BLaER1 (cell line): ENCODE results near the gene TIMM29.

Experiments
- H3K27ac ChIP-seq: shearing (Covaris generic); formaldehyde crosslinking; 2 replicates; pipeline ENCODE4 v1.8.1; 2022
- H3K27me3 ChIP-seq: shearing (Covaris generic); formaldehyde crosslinking; 2 replicates; pipeline ENCODE4 v1.8.1; 2022
- H3K36me3 ChIP-seq: shearing (Covaris generic); formaldehyde crosslinking; 2 replicates; pipeline ENCODE4 v1.8.1; 2022
- H3K4me1 ChIP-seq: shearing (Covaris generic); formaldehyde crosslinking; 2 replicates; pipeline ENCODE4 v1.8.1; 2022
- H3K4me2 ChIP-seq: shearing (Covaris generic); formaldehyde crosslinking; 2 replicates; pipeline ENCODE4 v1.8.1; 2022
- H3K4me3 ChIP-seq: shearing (Covaris generic); formaldehyde crosslinking; 2 replicates; pipeline ENCODE4 v1.8.1; 2022
- H3K9ac ChIP-seq: shearing (Covaris generic); formaldehyde crosslinking; 2 replicates; pipeline ENCODE4 v1.8.1; 2022
- H3K9me3 ChIP-seq: shearing (Covaris generic); formaldehyde crosslinking; 2 replicates; pipeline ENCODE4 v1.8.1; 2022
- H4K20me1 ChIP-seq: shearing (Covaris generic); formaldehyde crosslinking; 2 replicates; pipeline ENCODE4 v1.8.1; 2022
- Cebpa-rat ChIP-seq: shearing (Covaris generic); IDR thresholded peaks from 2 replicates; pipeline ENCODE4 v1.8.1; 2022

Gene TIMM29

DNA sequence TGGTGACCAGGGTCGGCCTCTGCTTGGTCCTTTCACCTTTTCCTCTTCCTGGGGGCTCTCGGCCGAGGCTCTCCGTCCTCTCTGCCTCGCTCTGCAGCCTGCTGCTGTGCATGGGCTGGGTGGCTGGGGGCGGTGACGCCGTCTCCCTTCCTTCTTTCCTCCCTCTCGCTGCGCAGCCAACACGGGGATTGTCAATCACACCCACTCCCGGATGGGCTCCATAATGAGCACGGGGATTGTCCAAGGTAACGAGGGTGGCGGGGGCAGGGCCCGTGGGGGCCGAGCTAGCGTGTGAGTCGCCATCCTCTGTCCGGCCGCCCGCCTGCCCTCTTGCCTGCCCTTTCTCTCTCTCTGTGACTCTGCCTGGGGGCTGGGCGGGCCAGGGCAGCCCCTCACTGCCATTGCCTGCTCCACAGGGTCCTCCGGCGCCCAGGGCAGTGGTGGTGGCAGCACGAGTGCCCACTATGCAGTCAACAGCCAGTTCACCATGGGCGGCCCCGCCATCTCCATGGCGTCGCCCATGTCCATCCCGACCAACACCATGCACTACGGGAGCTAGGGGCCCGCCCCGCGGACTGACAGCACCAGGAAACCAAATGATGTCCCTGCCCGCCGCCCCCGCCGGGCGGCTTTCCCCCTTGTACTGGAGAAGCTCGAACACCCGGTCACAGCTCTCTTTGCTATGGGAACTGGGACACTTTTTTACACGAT is 7.3 kb upstream of the TIMM29 start:
- H3K4me2 ChIP-seq: no peak overlapping the region
- peaks cover 67% of the 10 kb centered on the region for H4K20me1 ChIP-seq
- no peaks in the 10 kb centered on the region for H3K4me1 ChIP-seq
- no peak overlapping the region for H3K27ac ChIP-seq
- H3K9ac ChIP-seq: no peak overlapping the region
- H3K36me3 ChIP-seq: peaks cover 94% of the 10 kb centered on the region
- no peak overlapping the region for H3K4me3 ChIP-seq
- H3K27me3 ChIP-seq: no peaks in the 10 kb centered on the region
- no peaks in the 10 kb centered on the region for H3K9me3 ChIP-seq
- no peak for TF ChIP-seq Cebpa-rat

DNA sequence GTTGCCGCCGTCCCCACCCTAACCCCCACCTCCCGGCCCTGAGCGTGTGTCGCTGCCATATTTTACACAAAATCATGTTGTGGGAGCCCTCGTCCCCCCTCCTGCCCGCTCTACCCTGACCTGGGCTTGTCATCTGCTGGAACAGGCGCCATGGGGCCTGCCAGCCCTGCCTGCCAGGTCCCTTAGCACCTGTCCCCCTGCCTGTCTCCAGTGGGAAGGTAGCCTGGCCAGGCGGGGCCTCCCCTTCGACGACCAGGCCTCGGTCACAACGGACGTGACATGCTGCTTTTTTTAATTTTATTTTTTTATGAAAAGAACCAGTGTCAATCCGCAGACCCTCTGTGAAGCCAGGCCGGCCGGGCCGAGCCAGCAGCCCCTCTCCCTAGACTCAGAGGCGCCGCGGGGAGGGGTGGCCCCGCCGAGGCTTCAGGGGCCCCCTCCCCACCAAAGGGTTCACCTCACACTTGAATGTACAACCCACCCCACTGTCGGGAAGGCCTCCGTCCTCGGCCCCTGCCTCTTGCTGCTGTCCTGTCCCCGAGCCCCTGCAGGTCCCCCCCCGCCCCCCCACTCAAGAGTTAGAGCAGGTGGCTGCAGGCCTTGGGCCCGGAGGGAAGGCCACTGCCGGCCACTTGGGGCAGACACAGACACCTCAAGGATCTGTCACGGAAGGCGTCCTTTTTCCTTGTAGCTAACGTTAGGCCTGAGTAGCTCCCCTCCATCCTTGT is 6.5 kb upstream of the TIMM29 start:
- Histone ChIP-seq H3K9ac (no peak overlapping the region), H3K27me3 (no peaks in the 10 kb centered on the region), H3K4me3 (no peak overlapping the region), H4K20me1 (peaks cover 61% of the 10 kb centered on the region), H3K9me3 (no peaks in the 10 kb centered on the region), H3K36me3 (peaks cover 86% of the 10 kb centered on the region), H3K4me1 (peaks cover 2% of the 10 kb centered on the region; the same call in 1 of the 2 replicates), H3K27ac (no peak overlapping the region), H3K4me2 (no peak overlapping the region)
- TF ChIP-seq Cebpa-rat: no peak

DNA sequence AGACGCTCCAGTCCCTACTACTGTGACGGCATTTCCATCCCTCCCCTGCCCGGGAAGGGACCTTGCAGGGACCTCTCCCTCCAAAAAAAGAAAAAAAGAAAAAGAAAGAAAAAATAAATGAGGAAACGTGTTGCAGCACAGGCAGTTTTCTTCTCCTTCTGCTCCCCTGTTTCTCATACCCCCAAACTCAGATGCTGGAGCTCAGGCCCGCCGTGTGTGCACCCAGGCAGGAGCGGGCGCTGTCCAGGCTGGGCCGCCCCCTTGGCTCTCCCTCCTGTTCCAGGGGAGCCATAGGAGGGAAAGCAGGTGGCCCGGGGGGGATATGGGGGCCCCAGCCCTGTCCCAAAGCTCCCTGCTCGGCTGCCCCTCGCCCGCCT is 6.0 kb upstream of the TIMM29 start:
- no peaks in the 10 kb centered on the region for H3K9me3 ChIP-seq
- H3K36me3 ChIP-seq: peaks cover 81% of the 10 kb centered on the region
- H3K27ac ChIP-seq: no peak overlapping the region
- H3K4me1 ChIP-seq: peaks cover 8% of the 10 kb centered on the region
- H3K27me3 ChIP-seq: no peaks in the 10 kb centered on the region
- H3K4me2 ChIP-seq: no peak overlapping the region
- no peak overlapping the region for H3K9ac ChIP-seq
- TF ChIP-seq Cebpa-rat: no peak
- peaks cover 61% of the 10 kb centered on the region for H4K20me1 ChIP-seq
- no peak overlapping the region for H3K4me3 ChIP-seq

DNA sequence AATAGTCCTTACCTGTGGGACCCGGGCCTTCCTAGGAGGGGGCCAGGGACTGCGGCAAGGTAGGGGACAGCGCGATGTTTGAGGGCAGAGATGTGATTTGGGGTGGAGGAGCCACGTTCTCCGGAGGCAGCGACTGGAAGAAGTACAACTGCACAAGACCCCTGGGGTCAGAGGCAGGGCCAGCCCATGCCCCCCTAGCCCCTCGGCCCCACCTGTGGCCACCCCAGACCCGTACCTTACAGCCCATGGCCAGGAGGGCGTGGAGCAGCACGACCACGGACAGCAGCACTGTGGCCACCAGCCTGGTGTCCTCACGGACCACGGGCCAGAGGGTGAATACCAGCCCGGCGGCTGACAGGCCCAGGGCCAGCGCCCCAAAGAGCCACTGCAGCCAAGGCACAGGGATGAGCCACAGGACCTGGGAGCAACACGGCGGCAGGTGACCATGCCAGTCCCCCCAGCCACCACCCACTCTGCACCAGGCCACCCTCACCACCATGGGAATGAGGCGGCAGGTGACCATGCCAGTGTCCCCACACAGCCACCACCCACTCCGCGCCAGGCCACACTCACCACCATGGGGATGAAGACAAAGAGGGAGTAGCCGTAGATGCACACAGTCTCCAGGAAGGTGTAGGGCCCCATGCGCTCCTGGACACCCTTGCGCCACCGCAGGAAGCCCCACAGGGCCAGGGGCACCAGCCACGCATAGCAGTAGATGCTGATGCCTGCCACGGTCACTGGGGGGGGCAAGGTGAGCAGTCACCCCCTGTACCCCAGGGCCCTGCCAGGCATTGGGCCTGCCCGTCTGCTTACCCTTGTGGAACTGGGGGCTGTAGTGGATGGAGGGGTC is 5.1 kb upstream of the TIMM29 start:
- H3K9ac ChIP-seq: no peak overlapping the region
- H3K27ac ChIP-seq: no peak overlapping the region
- TF ChIP-seq Cebpa-rat: no peak
- no peaks in the 10 kb centered on the region for H3K9me3 ChIP-seq
- H3K27me3 ChIP-seq: no peaks in the 10 kb centered on the region
- H3K4me1 ChIP-seq: peaks cover 12% of the 10 kb centered on the region
- H3K4me3 ChIP-seq: no peak overlapping the region
- no peak overlapping the region for H3K4me2 ChIP-seq
- peaks cover 58% of the 10 kb centered on the region for H4K20me1 ChIP-seq
- peaks cover 72% of the 10 kb centered on the region for H3K36me3 ChIP-seq

DNA sequence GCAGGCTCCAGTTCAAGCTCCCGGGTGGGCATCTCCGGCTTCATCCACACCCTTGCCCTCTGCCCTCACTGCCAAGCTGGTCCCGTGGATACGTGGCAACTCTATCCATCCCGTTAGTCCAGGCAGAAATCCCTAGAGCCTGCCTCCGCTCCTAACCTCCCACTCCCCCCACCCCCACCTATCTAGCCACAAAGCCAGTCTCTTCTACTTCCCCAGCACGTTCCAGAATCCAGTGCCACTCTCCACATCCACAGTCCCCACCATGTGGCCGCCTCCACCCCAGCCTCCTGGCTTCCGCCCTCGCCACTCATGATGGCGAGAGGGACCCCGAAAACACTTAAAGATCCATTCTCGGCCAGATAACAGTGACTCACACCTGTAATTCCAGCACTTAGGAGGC is 4.0 kb upstream of the TIMM29 start:
- Histone ChIP-seq H3K27me3 (no peaks in the 10 kb centered on the region), H4K20me1 (peaks cover 56% of the 10 kb centered on the region), H3K9me3 (no peaks in the 10 kb centered on the region), H3K4me2 (no peak overlapping the region), H3K4me3 (no peak overlapping the region), H3K36me3 (peaks cover 61% of the 10 kb centered on the region), H3K27ac (no peak overlapping the region), H3K4me1 (peaks cover 17% of the 10 kb centered on the region), H3K9ac (no peak overlapping the region)
- no peak for TF ChIP-seq Cebpa-rat

DNA sequence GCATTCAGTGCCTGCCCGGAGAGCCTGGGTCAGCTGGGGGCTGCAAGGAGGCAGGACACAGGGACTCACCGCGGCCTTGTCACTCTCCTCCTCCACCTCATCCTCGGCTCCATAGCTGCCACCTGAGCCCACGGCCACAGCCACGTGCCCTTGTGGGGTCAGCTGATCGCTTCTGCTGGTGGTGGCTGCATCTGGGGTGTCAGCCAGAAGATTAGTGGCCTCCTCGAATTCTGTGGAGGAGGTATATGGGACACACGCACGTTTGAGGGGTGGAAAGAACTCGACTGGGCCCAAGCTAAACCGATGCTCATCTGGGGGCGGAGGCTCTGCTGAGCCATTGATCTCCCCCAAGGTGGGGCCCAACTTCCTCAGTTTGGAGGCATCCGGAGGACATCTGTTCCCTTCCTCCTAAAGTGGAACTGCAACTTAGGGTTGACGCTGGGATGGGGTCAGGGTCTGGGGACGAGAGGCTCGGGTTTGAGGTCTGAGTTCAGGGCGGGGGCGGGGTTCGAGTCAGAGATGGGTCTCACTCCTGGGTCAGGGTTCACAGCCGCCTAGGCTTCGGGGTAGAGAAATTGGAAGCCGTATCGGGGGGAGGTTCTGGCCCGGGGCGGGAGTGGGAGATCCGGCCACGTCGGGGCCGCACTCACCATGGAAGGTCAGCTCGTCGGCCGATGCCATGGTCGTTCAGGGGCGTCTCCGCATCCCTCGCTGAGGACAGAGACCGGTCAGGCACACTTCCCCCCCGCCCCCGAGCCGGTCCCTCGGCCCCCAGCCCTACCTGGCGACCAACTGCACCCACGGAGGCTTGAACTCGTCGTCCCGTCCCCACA is 665 bp upstream of the TIMM29 start:
- Histone ChIP-seq H3K4me3 (peak overlapping the region; percentile 100), H3K27ac (peak overlapping the region; percentile 90), H3K4me2 (peak overlapping the region; percentile 100), H4K20me1 (peaks cover 56% of the 10 kb centered on the region), H3K4me1 (peaks cover 26% of the 10 kb centered on the region), H3K27me3 (no peaks in the 10 kb centered on the region), H3K9me3 (no peaks in the 10 kb centered on the region), H3K9ac (peak overlapping the region; percentile 94), H3K36me3 (peaks cover 51% of the 10 kb centered on the region)
- TF ChIP-seq Cebpa-rat: no peak

DNA sequence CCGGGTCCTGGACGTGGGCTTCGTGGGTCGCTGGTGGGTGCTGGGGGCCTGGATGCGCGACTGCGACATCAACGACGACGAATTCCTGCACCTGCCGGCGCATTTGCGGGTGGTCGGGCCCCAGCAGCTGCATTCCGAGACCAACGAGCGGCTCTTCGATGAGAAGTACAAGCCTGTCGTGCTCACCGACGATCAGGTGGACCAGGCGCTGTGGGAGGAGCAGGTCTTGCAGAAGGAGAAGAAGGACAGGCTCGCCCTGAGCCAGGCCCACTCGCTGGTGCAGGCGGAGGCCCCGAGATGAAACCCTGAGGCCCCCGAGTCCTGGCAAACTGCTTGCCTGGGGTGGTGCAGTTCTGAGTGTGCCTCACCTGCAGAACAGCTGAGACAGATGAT is 787 bp downstream of the TIMM29 start:
- Histone ChIP-seq H3K4me3 (peak overlapping the region; percentile 100), H4K20me1 (peaks cover 49% of the 10 kb centered on the region), H3K9me3 (no peaks in the 10 kb centered on the region), H3K27ac (peak overlapping the region; percentile 90), H3K36me3 (peaks cover 46% of the 10 kb centered on the region), H3K4me2 (peak overlapping the region; percentile 100), H3K27me3 (no peaks in the 10 kb centered on the region), H3K9ac (peak overlapping the region; percentile 94), H3K4me1 (peaks cover 26% of the 10 kb centered on the region)
- no peak for TF ChIP-seq Cebpa-rat

DNA sequence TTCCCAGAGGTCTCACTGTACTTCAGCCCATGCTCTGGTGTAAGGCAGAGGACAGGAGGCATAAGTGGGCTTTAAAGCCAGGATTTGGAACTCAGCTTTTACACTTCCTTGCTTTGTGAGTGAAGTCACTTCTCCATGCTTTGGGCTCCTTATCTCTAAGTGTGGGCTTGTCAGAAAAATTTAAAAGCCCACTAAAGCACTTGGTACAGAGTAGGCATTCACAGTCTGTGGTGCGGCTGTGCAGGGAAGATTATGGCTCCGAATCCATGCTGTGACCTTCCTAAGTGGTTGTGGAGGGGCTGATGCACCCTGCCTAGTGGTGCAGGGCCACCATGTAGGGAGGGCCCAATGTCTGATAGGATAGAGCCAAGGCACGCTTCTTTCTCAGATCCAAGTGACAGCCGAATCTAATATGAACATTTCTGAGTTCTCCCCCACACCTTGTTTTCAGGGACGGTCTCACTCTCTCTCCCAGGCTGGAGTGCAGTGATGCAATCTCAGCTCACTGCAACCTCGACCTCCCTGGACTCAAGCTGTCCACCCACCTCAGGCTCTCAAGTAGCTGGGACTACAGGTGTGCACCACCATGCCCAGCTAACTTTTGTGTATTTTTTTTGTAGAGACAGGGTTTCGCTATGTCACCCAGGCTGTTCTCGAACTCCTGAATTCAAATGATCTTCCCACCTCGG is 6.9 kb downstream of the TIMM29 start:
- peaks cover 41% of the 10 kb centered on the region for H4K20me1 ChIP-seq
- H3K27ac ChIP-seq: no peak overlapping the region
- H3K27me3 ChIP-seq: no peaks in the 10 kb centered on the region
- no peak for TF ChIP-seq Cebpa-rat
- peaks cover 22% of the 10 kb centered on the region for H3K4me1 ChIP-seq
- H3K4me3 ChIP-seq: no peak overlapping the region
- H3K9me3 ChIP-seq: no peaks in the 10 kb centered on the region
- H3K36me3 ChIP-seq: peaks cover 38% of the 10 kb centered on the region
- 0 out of 2 replicates have a peak overlapping the region, but pooled peaks have one; percentile 22 for H3K9ac ChIP-seq
- no peak overlapping the region for H3K4me2 ChIP-seq
